Measurements from ENCODE around the gene TCF20.

TCF20 gene

GRCh38 chr22:42233879-42234278 is 36.6 kb downstream of the TCF20 start:
- TF ChIP-seq CTCF (IDR thresholded peaks at IDR 0.05; ENCODE audit: extremely low read depth, insufficient read depth, missing control alignments): no peak
- DNase-seq (ENCODE audit: low spot score): no peak
- in situ Hi-C loops (cut with MboI; ENCODE audit: low pct_unique_long_range_greater_than_20kb, low sequenced_read_pairs, unreplicated experiment): no loop called here

- TF ChIP-seq CTCF (IDR thresholded peaks at IDR 0.05; ENCODE audit: extremely low read depth, insufficient read depth, missing control alignments): no peak
- in situ Hi-C loops (cut with MboI; ENCODE audit: low pct_unique_long_range_greater_than_20kb, low sequenced_read_pairs, unreplicated experiment): no loop called here
- DNase-seq (ENCODE audit: low spot score): no peak
Observed at GRCh38 chr22:42231929-42232328, 38.5 kb downstream of the TCF20 start.

- in situ Hi-C loops (cut with MboI; ENCODE audit: low pct_unique_long_range_greater_than_20kb, low sequenced_read_pairs, unreplicated experiment): no loop called here
- no peak for DNase-seq (ENCODE audit: low spot score)
- TF ChIP-seq CTCF (IDR thresholded peaks at IDR 0.05; ENCODE audit: extremely low read depth, insufficient read depth, missing control alignments): no peak
Observed at GRCh38 chr22:42229455-42230149, 40.9 kb downstream of the TCF20 start.

- in situ Hi-C loops (cut with MboI; ENCODE audit: low pct_unique_long_range_greater_than_20kb, low sequenced_read_pairs, unreplicated experiment): no loop called here
- no peak for DNase-seq (ENCODE audit: low spot score)
- no peak for TF ChIP-seq CTCF (IDR thresholded peaks at IDR 0.05; ENCODE audit: extremely low read depth, insufficient read depth, missing control alignments)
Observed at GRCh38 chr22:42228483-42228882, 42.0 kb downstream of the TCF20 start.

- no peak for DNase-seq (ENCODE audit: low spot score)
- in situ Hi-C loops (cut with MboI; ENCODE audit: low pct_unique_long_range_greater_than_20kb, low sequenced_read_pairs, unreplicated experiment): no loop called here
- no peak for TF ChIP-seq CTCF (IDR thresholded peaks at IDR 0.05; ENCODE audit: extremely low read depth, insufficient read depth, missing control alignments)
Observed at GRCh38 chr22:42227435-42227834, 43.0 kb downstream of the TCF20 start.

GRCh38 chr22:42225841-42226240 is 44.6 kb downstream of the TCF20 start:
- no peak for TF ChIP-seq CTCF (IDR thresholded peaks at IDR 0.05; ENCODE audit: extremely low read depth, insufficient read depth, missing control alignments)
- in situ Hi-C loops (cut with MboI; ENCODE audit: low pct_unique_long_range_greater_than_20kb, low sequenced_read_pairs, unreplicated experiment): no loop called here
- no peak for DNase-seq (ENCODE audit: low spot score)

All from GM13977 (cell line).